ENCODE data around the gene DDX41. TPM values are rescaled to one million over a fixed set of nuclear protein-coding genes. Genes with fewer than 3 reads are reported as not detected.
A peak's percentile ranks its signal among the peaks of the same experiment; 100 is the strongest.

DDX41 gene
- total RNA-seq, 1 experiment from 2014 or later, result 133 TPM

GRCh38 chr5:177507596-177508220, 9.1 kb downstream of the DDX41 start:
- H3K23ac ChIP-seq (ENCODE audit: insufficient read length, low read depth, low read length), result no peak overlapping the region
- no peak overlapping the region for H2AK5ac ChIP-seq (ENCODE audit: insufficient read length, low read length)
- no peaks in the 10 kb centered on the region for H3K79me1 ChIP-seq (ENCODE audit: insufficient read depth, low read depth, low read length, poor library complexity, severe bottlenecking)
- no peak overlapping the region for H4K5ac ChIP-seq (ENCODE audit: insufficient read length, low read depth, low read length)
- H3K18ac ChIP-seq (ENCODE audit: insufficient read length, low read depth, low read length), result no peak overlapping the region
- Mint-ChIP-seq H3K36me3 (ENCODE audit: insufficient read depth in 1 of 3, low read depth in 3 of 3) (peaks cover 17 to 43% (median 33%) of the 10 kb centered on the region in 3 experiments), H3K27me3 (ENCODE audit: low read depth) (no peaks in the 10 kb centered on the region; the same call in 1 of the 2 replicates), H3K27ac (peak overlapping the region in 2 of 3 experiments; percentile 61 to 73; a peak in 4 of 7 replicates), H3K4me1 (peaks cover 18 to 22% of the 10 kb centered on the region in 2 experiments), H3K4me3 (no peak overlapping the region), H3K9me3 (no peaks in the 10 kb centered on the region)
- no peaks in the 10 kb centered on the region for H3K79me2 ChIP-seq (ENCODE audit: insufficient read depth, low read length)
- H3K14ac ChIP-seq (ENCODE audit: insufficient read depth, low read length), result no peak overlapping the region
- H3K23me2 ChIP-seq (ENCODE audit: insufficient read length, low read depth, low read length, poor library complexity, severe bottlenecking), result no peaks in the 10 kb centered on the region
- H4K91ac ChIP-seq (ENCODE audit: insufficient read length, low read depth, low read length), result no peak overlapping the region
- no peak overlapping the region for H3K9ac ChIP-seq (ENCODE audit: extremely low read depth, insufficient read length, low read length)
- WGBS (ENCODE audit: extremely low coverage, insufficient read length, low lambda C conversion rate), result no CpG with 5 or more reads among the region's 17 CpGs
- no peak overlapping the region for H3K56ac ChIP-seq (ENCODE audit: insufficient read length, low read depth, low read length)
- no peak overlapping the region for H2BK20ac ChIP-seq (ENCODE audit: low read depth, low read length, poor library complexity, severe bottlenecking)
- no peaks in the 10 kb centered on the region for H3K9me3 ChIP-seq (ENCODE audit: control insufficient read depth, low read depth, low read length)
- no peaks in the 10 kb centered on the region for H4K20me1 ChIP-seq (ENCODE audit: control insufficient read depth, insufficient read depth, insufficient read length)
- no peaks in the 10 kb centered on the region for H3K27me3 ChIP-seq (ENCODE audit: insufficient read depth, low read length)
- DNase-seq, result no peak
- no peak overlapping the region for H2BK15ac ChIP-seq (ENCODE audit: low read depth, low read length)
- no peak overlapping the region for H2BK12ac ChIP-seq (ENCODE audit: insufficient read length, low read depth, low read length)
- TF ChIP-seq, protein P1, sequence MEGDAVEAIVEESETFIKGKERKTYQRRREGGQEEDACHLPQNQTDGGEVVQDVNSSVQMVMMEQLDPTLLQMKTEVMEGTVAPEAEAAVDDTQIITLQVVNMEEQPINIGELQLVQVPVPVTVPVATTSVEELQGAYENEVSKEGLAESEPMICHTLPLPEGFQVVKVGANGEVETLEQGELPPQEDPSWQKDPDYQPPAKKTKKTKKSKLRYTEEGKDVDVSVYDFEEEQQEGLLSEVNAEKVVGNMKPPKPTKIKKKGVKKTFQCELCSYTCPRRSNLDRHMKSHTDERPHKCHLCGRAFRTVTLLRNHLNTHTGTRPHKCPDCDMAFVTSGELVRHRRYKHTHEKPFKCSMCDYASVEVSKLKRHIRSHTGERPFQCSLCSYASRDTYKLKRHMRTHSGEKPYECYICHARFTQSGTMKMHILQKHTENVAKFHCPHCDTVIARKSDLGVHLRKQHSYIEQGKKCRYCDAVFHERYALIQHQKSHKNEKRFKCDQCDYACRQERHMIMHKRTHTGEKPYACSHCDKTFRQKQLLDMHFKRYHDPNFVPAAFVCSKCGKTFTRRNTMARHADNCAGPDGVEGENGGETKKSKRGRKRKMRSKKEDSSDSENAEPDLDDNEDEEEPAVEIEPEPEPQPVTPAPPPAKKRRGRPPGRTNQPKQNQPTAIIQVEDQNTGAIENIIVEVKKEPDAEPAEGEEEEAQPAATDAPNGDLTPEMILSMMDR (conservative IDR thresholded peaks at IDR 0.05), result no peak
- H4K8ac ChIP-seq (replicated peaks; ENCODE audit: insufficient read length, low read depth, low read length), result no peak overlapping the region
- no peak overlapping the region for H2AFZ ChIP-seq (ENCODE audit: low read length)
- no peaks in the 10 kb centered on the region; the same call in 1 of the 2 replicates for H3K4me1 ChIP-seq (ENCODE audit: insufficient read depth, low read length)
- no peak overlapping the region for H3K4ac ChIP-seq (ENCODE audit: low read depth, low read length)
- H2BK5ac ChIP-seq (ENCODE audit: insufficient read length, low read length), result no peak overlapping the region
- H2BK120ac ChIP-seq (ENCODE audit: low read depth, low read length, poor library complexity, severe bottlenecking), result no peak overlapping the region
- H3T11ph ChIP-seq (ENCODE audit: low read length), result no peak overlapping the region
- no peak overlapping the region for H3K27ac ChIP-seq (ENCODE audit: insufficient read length, low read depth, low read length)
- H3K4me2 ChIP-seq (ENCODE audit: insufficient read depth, insufficient read length, low read length), result no peak overlapping the region

Data from H9 (cell line).